ENCODE measurements around the gene PROSER1. TPM values are rescaled to one million over a fixed set of nuclear protein-coding genes. Genes with fewer than 3 reads are reported as not detected.

Gene PROSER1
- total RNA-seq, 1 experiment from 2014 or later, result 58.5 TPM

DNA sequence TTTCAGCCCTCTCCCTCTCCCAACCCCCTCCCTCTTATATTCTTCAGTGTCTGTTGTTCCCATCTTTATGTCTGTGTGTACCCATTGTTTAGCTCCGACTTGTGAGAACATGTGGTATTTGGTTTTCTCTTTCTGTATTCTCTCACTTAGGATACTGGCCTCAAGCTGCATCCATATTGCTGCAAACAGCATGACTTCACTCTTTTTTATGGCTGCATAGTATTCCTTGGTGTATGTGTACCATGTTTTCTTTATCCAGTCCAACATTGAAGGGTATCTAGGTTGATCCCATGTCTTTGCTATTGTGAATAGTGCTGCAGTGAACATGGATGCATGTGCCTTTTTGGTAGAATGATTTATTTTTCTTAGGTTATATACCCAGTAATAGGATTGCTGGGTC lies 18.1 kb upstream of the PROSER1 start:
- POLR2A ChIA-PET (ENCODE audit: low non-redundant PET), result no interaction called here
- Histone ChIP-seq H3K4me1 (ENCODE audit: insufficient read depth, low read length, poor library complexity, severe bottlenecking) (peaks cover 5% of the 10 kb centered on the region), H3K27ac (ENCODE audit: low read depth, low read length, poor library complexity, severe bottlenecking) (no peak overlapping the region), H3K27me3 (replicated peaks; ENCODE audit: insufficient read depth, low read depth, low read length, poor library complexity) (no peaks in the 10 kb centered on the region), H3K4me3 (ENCODE audit: low read depth, low read length, poor library complexity, severe bottlenecking) (no peak overlapping the region), H3K9me3 (ENCODE audit: low read depth, low read length, poor library complexity, severe bottlenecking) (no peaks in the 10 kb centered on the region), H3K36me3 (ENCODE audit: insufficient read depth, low read length, poor library complexity, severe bottlenecking) (no peaks in the 10 kb centered on the region)
- no TSS peak for BruUV-seq (replicated peaks)
- intact Hi-C loops (cut with micrococcal nuclease; ENCODE audit: unreplicated experiment), result loop anchor here (10.0 kb wide), 1 partner anchor 709 kb away; no protein-coding TSS in a partner anchor
- TF ChIP-seq, protein P1, sequence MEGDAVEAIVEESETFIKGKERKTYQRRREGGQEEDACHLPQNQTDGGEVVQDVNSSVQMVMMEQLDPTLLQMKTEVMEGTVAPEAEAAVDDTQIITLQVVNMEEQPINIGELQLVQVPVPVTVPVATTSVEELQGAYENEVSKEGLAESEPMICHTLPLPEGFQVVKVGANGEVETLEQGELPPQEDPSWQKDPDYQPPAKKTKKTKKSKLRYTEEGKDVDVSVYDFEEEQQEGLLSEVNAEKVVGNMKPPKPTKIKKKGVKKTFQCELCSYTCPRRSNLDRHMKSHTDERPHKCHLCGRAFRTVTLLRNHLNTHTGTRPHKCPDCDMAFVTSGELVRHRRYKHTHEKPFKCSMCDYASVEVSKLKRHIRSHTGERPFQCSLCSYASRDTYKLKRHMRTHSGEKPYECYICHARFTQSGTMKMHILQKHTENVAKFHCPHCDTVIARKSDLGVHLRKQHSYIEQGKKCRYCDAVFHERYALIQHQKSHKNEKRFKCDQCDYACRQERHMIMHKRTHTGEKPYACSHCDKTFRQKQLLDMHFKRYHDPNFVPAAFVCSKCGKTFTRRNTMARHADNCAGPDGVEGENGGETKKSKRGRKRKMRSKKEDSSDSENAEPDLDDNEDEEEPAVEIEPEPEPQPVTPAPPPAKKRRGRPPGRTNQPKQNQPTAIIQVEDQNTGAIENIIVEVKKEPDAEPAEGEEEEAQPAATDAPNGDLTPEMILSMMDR (conservative IDR thresholded peaks at IDR 0.05; ENCODE audit: low read depth, low read length), result no peak
- no peak for TF ChIP-seq EZH2 (IDR thresholded peaks at IDR 0.05; ENCODE audit: borderline replicate concordance, low read depth, low read length, poor library complexity, severe bottlenecking)
- DNase-seq (ENCODE audit: low spot score), result no peak
- CTCF ChIA-PET, result no interaction called here

DNA sequence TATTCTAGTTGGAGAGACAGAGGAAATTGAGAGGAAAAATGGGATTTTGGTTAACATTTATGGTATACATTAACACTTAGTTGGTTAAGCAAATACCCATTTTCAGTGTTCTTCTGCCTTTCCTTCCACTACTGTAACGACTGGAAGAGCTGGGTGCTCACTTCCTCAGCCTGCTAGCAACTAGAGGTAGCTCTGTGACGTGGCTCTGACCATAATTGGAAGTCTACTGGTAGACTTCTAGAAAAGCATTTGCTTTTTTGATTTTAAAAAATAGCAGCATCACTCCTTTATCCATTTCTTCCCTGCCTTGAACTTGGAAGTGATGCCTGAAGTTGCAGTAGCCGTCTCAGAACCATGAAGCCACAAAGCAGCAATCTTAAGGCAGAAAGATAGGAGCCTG lies 16.2 kb upstream of the PROSER1 start:
- intact Hi-C loops (cut with micrococcal nuclease; ENCODE audit: unreplicated experiment), result loop anchor here (5.0 to 10.0 kb wide), 3 partner anchors 208 to 711 kb away; no protein-coding TSS in a partner anchor
- CTCF ChIA-PET, result no interaction called here
- POLR2A ChIA-PET (ENCODE audit: low non-redundant PET), result no interaction called here

DNA sequence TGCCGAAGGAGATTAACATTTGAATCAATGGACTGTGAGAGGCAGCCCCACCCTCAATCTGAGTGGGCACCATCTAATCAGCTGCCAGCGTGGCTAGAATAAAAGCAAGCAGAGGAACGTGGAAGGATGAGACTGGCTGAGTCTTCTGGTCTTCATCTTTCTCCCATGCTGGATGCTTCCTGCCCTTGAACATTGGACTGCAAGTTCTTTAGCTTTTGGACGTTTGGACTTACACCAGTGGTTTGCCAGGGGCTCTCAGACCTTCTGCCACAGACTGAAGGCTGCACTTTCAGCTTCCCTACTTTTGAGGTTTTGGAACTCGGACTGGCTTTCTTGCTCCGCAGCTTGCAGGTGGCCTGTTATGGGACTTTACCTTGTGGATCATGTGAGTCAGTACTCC lies 15.1 kb upstream of the PROSER1 start:
- no peak for TF ChIP-seq EZH2 (IDR thresholded peaks at IDR 0.05; ENCODE audit: borderline replicate concordance, low read depth, low read length, poor library complexity, severe bottlenecking)
- TF ChIP-seq, protein P1 (conservative IDR thresholded peaks at IDR 0.05; ENCODE audit: low read depth, low read length), result no peak
- no TSS peak for BruUV-seq (replicated peaks)
- DNase-seq (ENCODE audit: low spot score), result no peak
- intact Hi-C loops (cut with micrococcal nuclease; ENCODE audit: unreplicated experiment), result loop anchor here (5.0 to 10.0 kb wide), 3 partner anchors 209 to 712 kb away; no protein-coding TSS in a partner anchor
- H3K4me1 ChIP-seq (ENCODE audit: insufficient read depth, low read length, poor library complexity, severe bottlenecking), result peaks cover 22% of the 10 kb centered on the region
- no peaks in the 10 kb centered on the region for H3K27me3 ChIP-seq (replicated peaks; ENCODE audit: insufficient read depth, low read depth, low read length, poor library complexity)
- no peaks in the 10 kb centered on the region for H3K9me3 ChIP-seq (ENCODE audit: low read depth, low read length, poor library complexity, severe bottlenecking)
- CTCF ChIA-PET, result no interaction called here
- H3K27ac ChIP-seq (ENCODE audit: low read depth, low read length, poor library complexity, severe bottlenecking), result no peak overlapping the region
- no peaks in the 10 kb centered on the region for H3K36me3 ChIP-seq (ENCODE audit: insufficient read depth, low read length, poor library complexity, severe bottlenecking)
- POLR2A ChIA-PET (ENCODE audit: low non-redundant PET), result no interaction called here
- no peak overlapping the region for H3K4me3 ChIP-seq (ENCODE audit: low read depth, low read length, poor library complexity, severe bottlenecking)

More for the DNA sequence above, 16.2 kb upstream of the PROSER1 start:
- Histone ChIP-seq H3K27ac (ENCODE audit: low read depth, low read length, poor library complexity, severe bottlenecking) (no peak overlapping the region), H3K27me3 (replicated peaks; ENCODE audit: insufficient read depth, low read depth, low read length, poor library complexity) (no peaks in the 10 kb centered on the region), H3K36me3 (ENCODE audit: insufficient read depth, low read length, poor library complexity, severe bottlenecking) (no peaks in the 10 kb centered on the region), H3K4me1 (ENCODE audit: insufficient read depth, low read length, poor library complexity, severe bottlenecking) (peaks cover 10% of the 10 kb centered on the region), H3K9me3 (ENCODE audit: low read depth, low read length, poor library complexity, severe bottlenecking) (no peaks in the 10 kb centered on the region), H3K4me3 (ENCODE audit: low read depth, low read length, poor library complexity, severe bottlenecking) (no peak overlapping the region)
- no TSS peak for BruUV-seq (replicated peaks)
- TF ChIP-seq, protein P1 (conservative IDR thresholded peaks at IDR 0.05; ENCODE audit: low read depth, low read length), result no peak
- TF ChIP-seq EZH2 (IDR thresholded peaks at IDR 0.05; ENCODE audit: borderline replicate concordance, low read depth, low read length, poor library complexity, severe bottlenecking), result no peak
- no peak for DNase-seq (ENCODE audit: low spot score)

All from A673 (cell line).